A673 (cell line): ENCODE measurements around the gene KDM5A.

Experiments used
- EZH2 ChIP-seq: fragments of 200-600 bp; sonication (generic); IDR thresholded peaks from 2 replicates; pipeline ENCODE4 v1.6.1; 2017; ENCODE audit warnings: borderline replicate concordance, low read depth, mild to moderate bottlenecking, mixed read lengths, antibody characterized with exemption, low read length; ENCODE audit not compliant: poor library complexity, severe bottlenecking
- TF ChIP-seq, protein P1 (sequence below): fragments of 300-800, 200-600 bp; sonication (generic); conservative IDR thresholded peaks from 2 replicates; pipeline ENCODE4 v1.5.1; 2017; ENCODE audit warnings: low read depth, mild to moderate bottlenecking, antibody characterized with exemption, low read length, moderate library complexity, mixed read lengths

DNA sequence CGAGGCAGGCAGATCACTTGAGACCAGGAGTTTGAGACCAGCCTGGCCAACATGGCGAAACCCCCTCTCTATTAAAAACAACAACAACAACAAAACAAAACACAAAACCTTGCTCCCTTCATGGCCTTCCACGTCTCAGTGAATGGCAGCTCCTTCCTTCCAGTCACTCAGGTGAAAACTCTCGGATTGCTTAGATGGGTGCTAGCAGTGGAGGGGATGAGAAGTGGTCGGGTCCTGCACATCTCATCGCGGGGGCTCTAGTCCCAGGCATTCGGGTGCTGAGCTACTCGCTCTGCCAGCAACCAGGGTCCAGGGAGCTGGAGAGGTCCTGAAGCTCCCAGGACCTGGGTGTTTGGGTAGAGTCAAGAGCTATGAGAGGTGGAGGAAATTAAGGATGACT lies 134.2 kb downstream of the KDM5A start:
- TF ChIP-seq, protein P1, sequence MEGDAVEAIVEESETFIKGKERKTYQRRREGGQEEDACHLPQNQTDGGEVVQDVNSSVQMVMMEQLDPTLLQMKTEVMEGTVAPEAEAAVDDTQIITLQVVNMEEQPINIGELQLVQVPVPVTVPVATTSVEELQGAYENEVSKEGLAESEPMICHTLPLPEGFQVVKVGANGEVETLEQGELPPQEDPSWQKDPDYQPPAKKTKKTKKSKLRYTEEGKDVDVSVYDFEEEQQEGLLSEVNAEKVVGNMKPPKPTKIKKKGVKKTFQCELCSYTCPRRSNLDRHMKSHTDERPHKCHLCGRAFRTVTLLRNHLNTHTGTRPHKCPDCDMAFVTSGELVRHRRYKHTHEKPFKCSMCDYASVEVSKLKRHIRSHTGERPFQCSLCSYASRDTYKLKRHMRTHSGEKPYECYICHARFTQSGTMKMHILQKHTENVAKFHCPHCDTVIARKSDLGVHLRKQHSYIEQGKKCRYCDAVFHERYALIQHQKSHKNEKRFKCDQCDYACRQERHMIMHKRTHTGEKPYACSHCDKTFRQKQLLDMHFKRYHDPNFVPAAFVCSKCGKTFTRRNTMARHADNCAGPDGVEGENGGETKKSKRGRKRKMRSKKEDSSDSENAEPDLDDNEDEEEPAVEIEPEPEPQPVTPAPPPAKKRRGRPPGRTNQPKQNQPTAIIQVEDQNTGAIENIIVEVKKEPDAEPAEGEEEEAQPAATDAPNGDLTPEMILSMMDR, result no peak
- TF ChIP-seq EZH2, result no peak
